Measurements from ENCODE around the gene FASTK. TPM values are rescaled to one million over a fixed set of nuclear protein-coding genes. Genes with fewer than 3 reads are reported as not detected.

Gene FASTK
- total and polyA plus RNA-seq, 2 donors (not counting 3 experiments of a cell fraction or from before 2014, with no cell fraction given) = 73.3 to 113 TPM

GRCh38 chr7:151080067-151080521 lies 515 bp downstream of the FASTK start:
- TSS peak; percentile 15 for BruUV-seq (replicated peaks)
- Histone ChIP-seq H3K36me3 (ENCODE audit: control insufficient read depth in 2 of 2, extremely low read depth in 1 of 2, insufficient read depth in 2 of 2, low read length in 2 of 2) (peaks cover 2 to 8% of the 10 kb centered on the region in 2 experiments), H3K79me2 (ENCODE audit: control insufficient read depth, insufficient read depth, low read length) (peaks cover 28% of the 10 kb centered on the region), H4K20me1 (replicated peaks; ENCODE audit: control insufficient read depth, extremely low read depth, insufficient read depth, low read length) (no peaks in the 10 kb centered on the region), H3K9ac (replicated peaks; ENCODE audit: extremely low read depth, insufficient read depth, low read length) (peak overlapping the region; percentile 88), H3K27ac (ENCODE audit: insufficient read depth, low read depth, low read length) (peak overlapping the region; percentile 53), H3K4me3 (replicated peaks in 1 of 3; ENCODE audit: insufficient read depth in 1 of 3, low read depth in 1 of 3, low read length in 3 of 3) (peak overlapping the region; percentile 29 to 75 (median 53)), H3K9me3 (replicated peaks; ENCODE audit: control insufficient read depth, insufficient read depth, low read length) (no peaks in the 10 kb centered on the region), H3K9me1 (replicated peaks; ENCODE audit: control insufficient read depth, extremely low read depth, insufficient read depth, low read length) (no peaks in the 10 kb centered on the region), H3K4me1 (ENCODE audit: control insufficient read depth, extremely low read depth, insufficient read depth, low read length) (peaks cover 34% of the 10 kb centered on the region), H2AFZ (ENCODE audit: low read depth, low read length) (peak overlapping the region; percentile 39), H3K4me2 (ENCODE audit: insufficient read depth, low read length) (peak overlapping the region; percentile 69), H3K27me3 (ENCODE audit: control insufficient read depth in 2 of 2, insufficient read depth in 2 of 2, low read length in 2 of 2) (no peaks in the 10 kb centered on the region)
- DNase-seq (ENCODE audit: low read depth, low spot score) (no peak), FAIRE-seq (no peak)
- TF ChIP-seq MYC (IDR thresholded peaks at IDR 0.05; ENCODE audit: low read depth, low read length) (no peak), GATA2 (IDR thresholded peaks at IDR 0.05; ENCODE audit: insufficient read depth, insufficient read length, low read depth, low read length) (no peak), MAX (IDR thresholded peaks at IDR 0.05; ENCODE audit: insufficient read depth, insufficient read length) (no peak), EZH2 (IDR thresholded peaks at IDR 0.05; ENCODE audit: borderline replicate concordance, low read depth, low read length, severe bottlenecking) (no peak), POLR2AphosphoS5 (IDR thresholded peaks at IDR 0.05; ENCODE audit: insufficient read depth, low read depth, low read length) (no peak), JUN (IDR thresholded peaks at IDR 0.05; ENCODE audit: borderline replicate concordance, insufficient read depth, insufficient read length, low read depth) (no peak), CTCF (IDR thresholded peaks at IDR 0.05; ENCODE audit: extremely low read depth in 1 of 2, insufficient read depth in 1 of 2, low read depth in 1 of 2, low read length in 2 of 2) (no peak), FOS (IDR thresholded peaks at IDR 0.05; ENCODE audit: borderline replicate concordance, insufficient read depth, low read length) (no peak), POLR2A (IDR thresholded peaks at IDR 0.05; ENCODE audit: low read depth, low read length) (no peak)
- intact Hi-C loops (cut with micrococcal nuclease) (loop anchor here (1.0 kb wide), 4 partner anchors 9 to 52 kb away; partner anchors contain the start of gene ABCB8), dilution Hi-C loops (cut with MboI; ENCODE audit: extremely low pct_ligation_motif_present, low sequenced_read_pairs) (no loop called here)
- CTCF ChIA-PET = interaction anchor here (0.9 to 1.4 kb wide), 8 partner anchors 8 to 553 kb away, joined by 3 to 6 read pairs (median 4); no protein-coding TSS in a partner anchor
- POLR2A ChIA-PET = interaction anchor here (1.0 kb wide), 1 partner anchor 13 kb away, joined by 7 read pairs; no protein-coding TSS in a partner anchor
